GM12878 (cell line): ENCODE results near the gene DIPK1A.

Experiments
- CTCF ChIP-seq, 3 experiments: IDR thresholded peaks in 2 of 3; conservative IDR thresholded peaks in 1 of 3; 2 replicates each; pipeline ENCODE4 v1.5.1; 2011; ENCODE audit warnings: low read depth in 3 of 3, low read length in 3 of 3, mild to moderate bottlenecking in 3 of 3, control low read depth in 2 of 3, moderate library complexity in 2 of 3, inconsistent platforms in 1 of 3, mixed read lengths in 1 of 3; ENCODE audit not compliant: control insufficient read depth in 2 of 3, insufficient read depth in 1 of 3; ENCODE audit errors: extremely low read depth in 1 of 3
- FOXK2 ChIP-seq: fragments of 450-650 bp; IDR thresholded peaks from 2 replicates; pipeline ENCODE4 v1.6.1; 2017; ENCODE audit warnings: mild to moderate bottlenecking, moderate library complexity
- MAX ChIP-seq: IDR thresholded peaks from 2 replicates; pipeline ENCODE4 v1.6.1; 2012; ENCODE audit warnings: low read depth, low read length, improper control_type of control experiment
- NFYA ChIP-seq: IDR thresholded peaks from 2 replicates; pipeline ENCODE4 v1.6.1; 2011; ENCODE audit warnings: low read depth, mild to moderate bottlenecking, low read length, improper control_type of control experiment, borderline replicate concordance
- RCOR1 ChIP-seq: conservative IDR thresholded peaks from 2 replicates; pipeline ENCODE4 v1.6.1; 2012; ENCODE audit warnings: low read depth, low read length, improper control_type of control experiment

- TF ChIP-seq FOXK2, result no peak
- TF ChIP-seq CTCF (IDR thresholded peaks at IDR 0.05 in 2 of 3, conservative IDR thresholded peaks at IDR 0.05 in 1 of 3; ENCODE audit: control insufficient read depth in 2 of 3, extremely low read depth in 1 of 3, insufficient read depth in 1 of 3, low read depth in 3 of 3, low read length in 3 of 3), result peak; percentile 62 to 86 (median 77)
- no peak for TF ChIP-seq MAX
- no peak for TF ChIP-seq NFYA
- no peak for TF ChIP-seq RCOR1
These were observed 143.1 kb downstream of the DIPK1A start for GRCh38 chr1:92817986-92818764.
